ENCODE data around the gene NUDT11. TPM values are rescaled to one million over a fixed set of nuclear protein-coding genes. Genes with fewer than 3 reads are reported as not detected.
A peak's percentile ranks its signal among the peaks of the same experiment; 100 is the strongest.
"Not testable (repeated sequence)": the region's sequence is repeated elsewhere in the genome, so short reads cannot be mapped to it uniquely, and the experiment has no call there.

Gene NUDT11
- total and polyA plus RNA-seq, 12 donors: 0.10 to 0.25 (median 0.15) TPM; not detected in 4

DNA sequence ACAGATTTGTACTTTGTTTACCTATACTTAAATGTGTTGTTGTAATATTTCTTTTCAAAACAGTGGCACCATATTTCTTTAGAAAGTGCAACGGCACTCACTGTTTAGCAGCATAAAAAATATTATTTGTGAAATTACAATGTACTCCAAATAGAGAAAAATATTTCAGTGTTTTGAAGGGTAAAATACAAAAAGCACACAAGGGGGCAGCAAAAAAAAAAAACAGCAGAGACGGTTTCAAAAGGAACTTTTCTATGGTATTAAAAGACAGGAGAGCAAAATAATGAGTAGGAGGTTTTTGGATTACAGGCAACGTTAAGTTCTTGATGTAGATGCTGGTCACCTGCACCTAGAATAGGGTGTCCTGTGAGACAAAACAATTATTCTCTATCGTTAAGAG lies 2.0 kb downstream of the NUDT11 start:
- intact Hi-C loops (cut with DNase I): no loop called here
- H3K27me3 ChIP-seq: peaks cover 0 to 86% (median 17%) of the 10 kb centered on the region in 7 donors
- H3K9me3 ChIP-seq: peaks cover 0 to 9% (median 0%) of the 10 kb centered on the region in 11 donors
- WGBS, 2 donors: 49 to 52% methylated on average over 4 of the region's 4 CpGs
- no peak overlapping the region for H3K27ac ChIP-seq
- no peaks in the 10 kb centered on the region for H3K4me1 ChIP-seq
- no peak for DNase-seq
- no peak for ATAC-seq
- H3K4me3 ChIP-seq: no peak overlapping the region
- TF ChIP-seq, protein P1, sequence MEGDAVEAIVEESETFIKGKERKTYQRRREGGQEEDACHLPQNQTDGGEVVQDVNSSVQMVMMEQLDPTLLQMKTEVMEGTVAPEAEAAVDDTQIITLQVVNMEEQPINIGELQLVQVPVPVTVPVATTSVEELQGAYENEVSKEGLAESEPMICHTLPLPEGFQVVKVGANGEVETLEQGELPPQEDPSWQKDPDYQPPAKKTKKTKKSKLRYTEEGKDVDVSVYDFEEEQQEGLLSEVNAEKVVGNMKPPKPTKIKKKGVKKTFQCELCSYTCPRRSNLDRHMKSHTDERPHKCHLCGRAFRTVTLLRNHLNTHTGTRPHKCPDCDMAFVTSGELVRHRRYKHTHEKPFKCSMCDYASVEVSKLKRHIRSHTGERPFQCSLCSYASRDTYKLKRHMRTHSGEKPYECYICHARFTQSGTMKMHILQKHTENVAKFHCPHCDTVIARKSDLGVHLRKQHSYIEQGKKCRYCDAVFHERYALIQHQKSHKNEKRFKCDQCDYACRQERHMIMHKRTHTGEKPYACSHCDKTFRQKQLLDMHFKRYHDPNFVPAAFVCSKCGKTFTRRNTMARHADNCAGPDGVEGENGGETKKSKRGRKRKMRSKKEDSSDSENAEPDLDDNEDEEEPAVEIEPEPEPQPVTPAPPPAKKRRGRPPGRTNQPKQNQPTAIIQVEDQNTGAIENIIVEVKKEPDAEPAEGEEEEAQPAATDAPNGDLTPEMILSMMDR (IDR thresholded peaks at IDR 0.05): no peak
- no peaks in the 10 kb centered on the region for H3K36me3 ChIP-seq

DNA sequence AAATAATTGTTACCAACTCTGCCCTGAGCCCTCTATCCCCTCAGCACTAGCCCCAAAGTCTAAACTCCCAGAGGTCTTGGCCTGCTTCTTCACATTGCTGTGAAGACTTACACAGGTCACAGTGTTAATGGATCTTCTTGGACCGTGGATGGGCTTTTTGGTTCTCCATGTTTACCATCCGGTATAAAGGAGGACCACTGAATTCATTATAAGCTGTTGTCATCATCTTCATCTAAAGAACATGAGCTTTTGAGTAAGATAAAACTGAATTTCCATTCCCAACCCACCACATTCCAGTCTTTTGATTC lies 8.5 kb downstream of the NUDT11 start:
- peaks cover 0 to 83% (median 4%) of the 10 kb centered on the region in 7 donors for H3K27me3 ChIP-seq
- no peaks in the 10 kb centered on the region for H3K9me3 ChIP-seq
- DNase-seq (no peak), ATAC-seq (no peak)
- H3K4me3 ChIP-seq: no peak overlapping the region
- intact Hi-C loops (cut with DNase I): no loop called here
- no peak overlapping the region for H3K27ac ChIP-seq
- H3K4me1 ChIP-seq: no peaks in the 10 kb centered on the region
- WGBS, 2 donors: 89 to 91% methylated on average over 2 of the region's 2 CpGs
- H3K36me3 ChIP-seq: no peaks in the 10 kb centered on the region
- TF ChIP-seq, protein P1 (IDR thresholded peaks at IDR 0.05): peak in 1 of 9 donors; percentile 3

DNA sequence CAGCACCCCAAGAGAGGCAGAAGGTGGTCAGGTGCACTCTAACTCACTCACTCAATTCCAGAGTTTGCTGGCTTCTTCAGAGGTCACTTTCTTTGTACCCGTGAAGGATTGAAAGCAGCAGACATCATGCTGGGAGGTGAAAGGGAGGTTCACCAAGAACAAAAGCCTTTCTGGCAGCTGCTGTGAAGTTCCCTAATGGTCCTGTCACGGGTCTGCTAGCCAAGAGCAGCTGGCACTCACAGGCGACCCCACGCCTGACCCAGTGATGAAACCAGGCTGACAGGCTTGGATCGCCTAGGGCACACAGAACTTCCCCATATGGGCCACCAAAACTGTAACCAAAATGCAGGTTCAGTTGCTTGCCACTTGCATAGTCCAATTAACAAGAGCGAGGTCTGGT lies 11.8 kb downstream of the NUDT11 start:
- H3K4me3 ChIP-seq: no peak overlapping the region
- H3K9me3 ChIP-seq: peaks cover 0 to 6% (median 0%) of the 10 kb centered on the region in 11 donors
- WGBS, 2 donors: 73 to 80% methylated on average over 6 of the region's 6 CpGs
- no peaks in the 10 kb centered on the region for H3K36me3 ChIP-seq
- intact Hi-C loops (cut with DNase I): no loop called here
- TF ChIP-seq, protein P1 (IDR thresholded peaks at IDR 0.05): no peak
- H3K27ac ChIP-seq: no peak overlapping the region
- H3K27me3 ChIP-seq: peaks cover 0 to 55% (median 0%) of the 10 kb centered on the region in 7 donors
- no peak for DNase-seq
- no peaks in the 10 kb centered on the region for H3K4me1 ChIP-seq
- no peak for ATAC-seq

DNA sequence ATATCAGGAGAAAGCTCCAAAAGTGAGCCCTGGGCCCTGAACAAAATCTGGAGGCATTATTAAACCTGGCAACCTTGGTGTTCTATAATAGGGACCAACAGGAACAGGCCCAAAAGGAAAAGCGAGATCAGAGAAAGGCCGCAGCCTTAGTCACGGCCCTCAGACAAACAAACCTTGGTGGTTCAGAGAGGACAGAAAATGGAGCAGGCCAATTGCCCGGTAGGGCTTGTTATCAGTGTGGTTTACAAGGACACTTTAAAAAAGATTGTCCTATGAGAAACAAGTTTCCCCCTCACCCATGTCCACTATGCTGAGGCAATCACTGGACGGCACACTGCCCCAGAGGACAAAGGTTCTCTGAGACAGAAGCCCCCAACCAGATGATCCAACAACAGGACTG lies 14.0 kb downstream of the NUDT11 start:
- DNase-seq; H3K36me3 ChIP-seq; H3K4me3 ChIP-seq; intact Hi-C loops (cut with DNase I); H3K4me1 ChIP-seq; H3K9me3 ChIP-seq; ATAC-seq; H3K27ac ChIP-seq: not testable (repeated sequence)
- peaks cover 0 to 34% (median 0%) of the 10 kb centered on the region in 7 donors for H3K27me3 ChIP-seq
- WGBS, 2 donors: 83 to 96% methylated on average over 5 of the region's 5 CpGs

DNA sequence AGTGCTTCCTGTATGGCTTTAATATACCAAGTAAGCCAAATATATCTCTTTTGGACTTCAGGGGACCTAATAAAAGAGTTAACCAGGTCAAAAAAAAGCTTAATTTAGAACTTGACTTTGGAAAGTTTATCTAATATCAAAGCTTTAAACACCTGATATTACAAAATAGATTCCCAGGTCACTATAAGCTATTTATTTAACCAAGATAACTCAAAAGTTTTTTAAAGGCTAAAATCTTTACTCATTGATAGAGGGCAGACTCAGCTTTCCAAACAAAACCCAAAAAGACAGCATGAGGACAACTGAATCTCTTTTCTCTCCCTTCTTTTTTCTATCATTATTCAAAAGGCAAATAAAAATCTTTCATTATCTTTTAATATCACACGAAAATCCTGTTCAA lies 19.5 kb downstream of the NUDT11 start:
- DNase-seq (no peak), ATAC-seq (no peak)
- Histone ChIP-seq H3K4me1 (no peaks in the 10 kb centered on the region), H3K4me3 (no peak overlapping the region), H3K27ac (no peak overlapping the region), H3K27me3 (peaks cover 0 to 41% (median 0%) of the 10 kb centered on the region in 7 donors), H3K9me3 (peaks cover 0 to 6% (median 0%) of the 10 kb centered on the region in 11 donors), H3K36me3 (no peaks in the 10 kb centered on the region)
- TF ChIP-seq, protein P1 (IDR thresholded peaks at IDR 0.05): no peak
- intact Hi-C loops (cut with DNase I): no loop called here
- 45 to 56% methylated on average over 1 of the region's 1 CpG for WGBS, 2 donors

All from heart right ventricle (tissue), 16 donors.